ENCODE measurements around the gene NDUFB4.

GRCh38 chr3:120559242-120560061, 36.7 kb upstream of the NDUFB4 start:
- TF ChIP-seq EZH2 (optimal IDR thresholded peaks at IDR 0.05; ENCODE audit: low read depth, low read length) (no peak), CTCF (IDR thresholded peaks at IDR 0.05; ENCODE audit: low read length) (no peak)
